Measurements from ENCODE around the gene UPK1A. TPM values are rescaled to one million over a fixed set of nuclear protein-coding genes. Genes with fewer than 3 reads are reported as not detected.

The UPK1A gene
- total RNA-seq, 4 donors from 2014 or later, result 4.6 to 18.7 (median 9.8) TPM; not detected in 1

GRCh38 chr19:35622750-35623149 lies 43.6 kb upstream of the UPK1A start:
- peaks cover 0 to under 1% (median 0%) of the 10 kb centered on the region in 3 donors for H3K4me1 ChIP-seq
- DNase-seq, result no peak
- 88 to 92% methylated on average over 9 to 13 of the region's 13 CpGs for WGBS, 2 donors
- no peaks in the 10 kb centered on the region for H3K27me3 ChIP-seq
- TF ChIP-seq CTCF (IDR thresholded peaks at IDR 0.05) (no peak), POLR2A (IDR thresholded peaks at IDR 0.05) (no peak)
- intact Hi-C loops (cut with DNase I), result no loop called here
- H3K36me3 ChIP-seq, result peaks cover 0 to 37% (median 0%) of the 10 kb centered on the region in 3 donors
- no peak overlapping the region for H3K4me3 ChIP-seq
- H3K27ac ChIP-seq, result no peak overlapping the region
- H3K9me3 ChIP-seq, result no peaks in the 10 kb centered on the region

- 90 to 92% methylated on average over 6 of the region's 6 CpGs for WGBS, 2 donors
- Histone ChIP-seq H3K4me1 (peaks cover 3 to 7% (median 3%) of the 10 kb centered on the region in 3 donors), H3K27ac (no peak overlapping the region), H3K9me3 (no peaks in the 10 kb centered on the region), H3K27me3 (no peaks in the 10 kb centered on the region), H3K4me3 (no peak overlapping the region), H3K36me3 (peaks cover 0 to 29% (median 0%) of the 10 kb centered on the region in 3 donors)
- no peak for DNase-seq
- intact Hi-C loops (cut with DNase I), result no loop called here
- TF ChIP-seq POLR2A (IDR thresholded peaks at IDR 0.05), result no peak
- TF ChIP-seq CTCF (IDR thresholded peaks at IDR 0.05), result no peak
Measured at GRCh38 chr19:35623327-35624010, 42.8 kb upstream of the UPK1A start.

- intact Hi-C loops (cut with DNase I), result no loop called here
- no peak for TF ChIP-seq CTCF (IDR thresholded peaks at IDR 0.05)
- TF ChIP-seq POLR2A (IDR thresholded peaks at IDR 0.05), result no peak
- Histone ChIP-seq H3K27ac (peak overlapping the region; percentile 92 to 97 (median 93)), H3K4me1 (peaks cover 12 to 26% (median 14%) of the 10 kb centered on the region in 3 donors), H3K4me3 (peak overlapping the region; percentile 84 to 96 (median 90)), H3K36me3 (peaks cover 7 to 34% (median 28%) of the 10 kb centered on the region in 3 donors), H3K27me3 (no peaks in the 10 kb centered on the region), H3K9me3 (no peaks in the 10 kb centered on the region)
- no peak for DNase-seq
- WGBS, 2 donors, result 4 to 8% methylated on average over 9 of the region's 9 CpGs
Measured at GRCh38 chr19:35628264-35628564, 38.1 kb upstream of the UPK1A start.

GRCh38 chr19:35628565-35629331 lies 37.6 kb upstream of the UPK1A start, which contains the start of gene RBM42:
Gene RBM42, plus strand, starts transcription at chr19:35629036. Its CDS starts 118 bp downstream, at chr19:35629154.
- no peaks in the 10 kb centered on the region for H3K9me3 ChIP-seq
- DNase-seq, result peak; percentile 85
- H3K4me1 ChIP-seq, result peaks cover 12 to 26% (median 14%) of the 10 kb centered on the region in 3 donors
- peak in 2 of 6 experiments; percentile 9 to 52 for TF ChIP-seq CTCF (IDR thresholded peaks at IDR 0.05)
- TF ChIP-seq POLR2A (IDR thresholded peaks at IDR 0.05), result peak in 3 of 4 donors; percentile 72 to 80 (median 73)
- intact Hi-C loops (cut with DNase I), result no loop called here
- whole genome bisulfite sequencing, 2 donors, result 0% methylated on average over 16 to 19 of the region's 56 CpGs
- peaks cover 9 to 40% (median 30%) of the 10 kb centered on the region in 3 donors for H3K36me3 ChIP-seq
- no peaks in the 10 kb centered on the region for H3K27me3 ChIP-seq
- H3K4me3 ChIP-seq, result peak within 1 kb of the TSS; percentile 84 to 96 (median 90)
- peak within 1 kb of the TSS; percentile 92 to 97 (median 93) for H3K27ac ChIP-seq

GRCh38 chr19:35629332-35629633 lies 37.0 kb upstream of the UPK1A start:
- intact Hi-C loops (cut with DNase I), result no loop called here
- no peak for DNase-seq
- H3K27ac ChIP-seq, result peak overlapping the region; percentile 92 to 97 (median 93)
- peak overlapping the region; percentile 84 to 96 (median 90) for H3K4me3 ChIP-seq
- 6 to 7% methylated on average over 3 to 12 of the region's 15 CpGs for WGBS, 2 donors
- H3K27me3 ChIP-seq, result no peaks in the 10 kb centered on the region
- H3K4me1 ChIP-seq, result peaks cover 12 to 26% (median 14%) of the 10 kb centered on the region in 3 donors
- TF ChIP-seq POLR2A (IDR thresholded peaks at IDR 0.05) (no peak), CTCF (IDR thresholded peaks at IDR 0.05) (no peak)
- H3K9me3 ChIP-seq, result no peaks in the 10 kb centered on the region
- H3K36me3 ChIP-seq, result peaks cover 10 to 45% (median 35%) of the 10 kb centered on the region in 3 donors

Data from esophagus squamous epithelium (tissue), 5 donors.